GM12878 (cell line): ENCODE measurements around the gene SIGLEC11. TPM values are rescaled to one million over a fixed set of nuclear protein-coding genes. Genes with fewer than 3 reads are reported as not detected.
A peak's percentile ranks its signal among the peaks of the same experiment; 100 is the strongest.

Source experiments
- BCL3 ChIP-seq: IDR thresholded peaks from 2 replicates; pipeline ENCODE4 v1.6.1; 2011; ENCODE audit warnings: borderline replicate concordance, low read depth, mild to moderate bottlenecking, moderate library complexity, low read length; ENCODE audit not compliant: insufficient read depth, poor library complexity, severe bottlenecking
- CBFB ChIP-seq: IDR thresholded peaks from 2 replicates; pipeline ENCODE4 v1.6.1; 2016; ENCODE audit warnings: antibody characterized with exemption, low read depth
- CTCF ChIP-seq, 3 experiments: IDR thresholded peaks in 2 of 3; conservative IDR thresholded peaks in 1 of 3; 2 replicates each; pipeline ENCODE4 v1.5.1; 2011; ENCODE audit warnings: low read depth in 3 of 3, low read length in 3 of 3, mild to moderate bottlenecking in 3 of 3, control low read depth in 2 of 3, moderate library complexity in 2 of 3, inconsistent platforms in 1 of 3, mixed read lengths in 1 of 3; ENCODE audit not compliant: control insufficient read depth in 2 of 3, insufficient read depth in 1 of 3; ENCODE audit errors: extremely low read depth in 1 of 3
- CUX1 ChIP-seq: IDR thresholded peaks from 2 replicates; pipeline ENCODE4 v1.6.1; 2012; ENCODE audit warnings: improper control_type of control experiment, low read depth, low read length; ENCODE audit not compliant: insufficient replicate concordance
- DPF2 ChIP-seq: fragments of 450-650 bp; IDR thresholded peaks from 2 replicates; pipeline ENCODE4 v1.6.1; 2017; ENCODE audit warnings: mild to moderate bottlenecking
- GATAD2B ChIP-seq: fragments of 450-650 bp; conservative IDR thresholded peaks from 2 replicates; pipeline ENCODE4 v1.6.1; 2017; ENCODE audit warnings: low read depth, mild to moderate bottlenecking, moderate library complexity
- HDAC2 ChIP-seq: fragments of 200-600 bp; sonication (generic); IDR thresholded peaks from 2 replicates; pipeline ENCODE4 v1.6.1; 2017
- HSF1 ChIP-seq: fragments of 150-350 bp; IDR thresholded peaks from 2 replicates; pipeline ENCODE4 v1.6.1; 2014; ENCODE audit warnings: mild to moderate bottlenecking, low read depth, low read length
- IKZF1 ChIP-seq: fragments of 450-650 bp; conservative IDR thresholded peaks from 2 replicates; pipeline ENCODE4 v1.6.1; 2017; ENCODE audit warnings: antibody characterized with exemption, mild to moderate bottlenecking
- JUND ChIP-seq: IDR thresholded peaks from 2 replicates; pipeline ENCODE4 v1.6.1; 2012; ENCODE audit warnings: low read depth, mild to moderate bottlenecking, low read length, improper control_type of control experiment, moderate library complexity
- LARP7 ChIP-seq: fragments of 450-650 bp; IDR thresholded peaks from 2 replicates; pipeline ENCODE4 v1.6.1; 2017; ENCODE audit warnings: mild to moderate bottlenecking
- MEF2B ChIP-seq: fragments of 450-650 bp; IDR thresholded peaks from 2 replicates; pipeline ENCODE4 v1.6.1; 2018; ENCODE audit warnings: mild to moderate bottlenecking, moderate library complexity; ENCODE audit not compliant: partially characterized antibody, poor library complexity, severe bottlenecking
- MXI1 ChIP-seq: fragments of 150-350 bp; IDR thresholded peaks from 2 replicates; pipeline ENCODE4 v1.6.1; 2011; ENCODE audit warnings: low read depth, mild to moderate bottlenecking, inconsistent platforms, low read length, improper control_type of control experiment
- NFIC ChIP-seq: IDR thresholded peaks from 2 replicates; pipeline ENCODE4 v1.6.1; 2012; ENCODE audit warnings: low read depth, mild to moderate bottlenecking, inconsistent platforms, low read length, moderate library complexity
- RAD51 ChIP-seq: fragments of 450-650 bp; IDR thresholded peaks from 2 replicates; pipeline ENCODE4 v1.6.1; 2016; ENCODE audit warnings: moderate library complexity, mild to moderate bottlenecking, inconsistent platforms
- RFX5 ChIP-seq: IDR thresholded peaks from 2 replicates; pipeline ENCODE4 v1.6.1; 2011; ENCODE audit warnings: low read depth, low read length, improper control_type of control experiment
- SP1 ChIP-seq: IDR thresholded peaks from one replicate; pipeline ENCODE4 v1.6.1; 2011; ENCODE audit warnings: low read depth, low read length
- TCF12 ChIP-seq: IDR thresholded peaks from 2 replicates; pipeline ENCODE4 v1.6.1; 2011; ENCODE audit warnings: low read depth, mild to moderate bottlenecking, low read length
- WRNIP1 ChIP-seq: IDR thresholded peaks from 2 replicates; pipeline ENCODE4 v1.6.1; 2011; ENCODE audit warnings: low read depth, low read length, improper control_type of control experiment, borderline replicate concordance
- ZNF207 ChIP-seq: fragments of 450-650 bp; IDR thresholded peaks from 2 replicates; pipeline ENCODE4 v1.6.1; 2014; ENCODE audit warnings: antibody characterized with exemption, mild to moderate bottlenecking, borderline replicate concordance
- polyA plus RNA-seq, 11 experiments: library from polyadenylated mRNA; depleted of rRNA in 4 of 11; unstranded in 6 of 11; stranded (reverse) in 5 of 11; fragments of >200 nt; fragmentation: Nextera tagmentation in 4 of 11; fragmentation: Illumina TruSeq in 1 of 11; extraction: Ambion mirVana in 4 of 11; extraction: Trizol in 1 of 11; gene quantifications; 1 replicate in 1 of 11; 2 replicates in 10 of 11; pipeline versions ENCODE4 v1.2.1 to v1.2.3, GENCODE V29; 2011 to 2016; ENCODE audit warnings: inconsistent platforms in 2 of 11, missing spikeins in 2 of 11, low read depth in 1 of 11
- total RNA-seq, 4 experiments: library from RNA; depleted of rRNA in 3 of 4; stranded (reverse); fragments of >200 nt in 3 of 4; fragmentation: Illumina TruSeq in 1 of 4; extraction: Trizol in 1 of 4; gene quantifications; 2 replicates each; pipeline versions ENCODE4 v1.2.1 to v1.2.3, GENCODE V29; 2013 to 2021

SIGLEC11 gene
- total and polyA plus RNA-seq, 10 of the 15 experiments (the other 5 are each of a cell fraction or from before 2014, with no cell fraction given), result not detected

GRCh38 chr19:49929611-49930482 is 31.1 kb downstream of the SIGLEC11 start (continued):
- TF ChIP-seq BCL3 (no peak), JUND (no peak), MXI1 (peak; percentile 38; the same call in 1 of the 2 replicates), GATAD2B (no peak), SP1 (peak; percentile 8), LARP7 (peak; percentile 44; the same call in 1 of the 2 replicates), NFIC (no peak), HSF1 (no peak), TCF12 (peak; percentile 61; the same call in 1 of the 2 replicates), CTCF (IDR thresholded peaks at IDR 0.05 in 2 of 3, conservative IDR thresholded peaks at IDR 0.05 in 1 of 3; ENCODE audit: control insufficient read depth in 2 of 3, extremely low read depth in 1 of 3, insufficient read depth in 1 of 3, low read depth in 3 of 3, low read length in 3 of 3) (no peak), ZNF207 (no peak), RAD51 (no peak), MEF2B (peak; percentile 69), DPF2 (peak; percentile 62), HDAC2 (no peak), CUX1 (no peak), CBFB (no peak), WRNIP1 (no peak), RFX5 (no peak), IKZF1 (no peak; the same call in 1 of the 2 replicates)
